ENCODE data around the gene MRPS22. TPM values are rescaled to one million over a fixed set of nuclear protein-coding genes. Genes with fewer than 3 reads are reported as not detected.

Gene MRPS22
- total and polyA plus RNA-seq, 2 experiments from 2014 or later: 63.4 to 89.2 TPM

GRCh38 chr3:139302801-139303113 is 41.1 kb upstream of the MRPS22 start:
- no peak for DNase-seq (ENCODE audit: low read depth in 1 of 2, low spot score in 1 of 2)
- Histone ChIP-seq H3K36me3 (no peaks in the 10 kb centered on the region), H3K4me1 (ENCODE audit: low read depth) (no peaks in the 10 kb centered on the region), H3K4me3 (no peak overlapping the region), H3K9me3 (ENCODE audit: low read depth) (no peaks in the 10 kb centered on the region), H3K27me3 (no peaks in the 10 kb centered on the region), H3K27ac (no peak overlapping the region)
- no peak for TF ChIP-seq CTCF (IDR thresholded peaks at IDR 0.05; ENCODE audit: low read depth, low read length)

GRCh38 chr3:139303216-139303615 is 40.6 kb upstream of the MRPS22 start:
- H3K9me3 ChIP-seq (ENCODE audit: low read depth): no peaks in the 10 kb centered on the region
- no peak for DNase-seq (ENCODE audit: low read depth in 1 of 2, low spot score in 1 of 2)
- no peaks in the 10 kb centered on the region for H3K27me3 ChIP-seq
- H3K36me3 ChIP-seq: no peaks in the 10 kb centered on the region
- no peak for TF ChIP-seq CTCF (IDR thresholded peaks at IDR 0.05; ENCODE audit: low read depth, low read length)
- H3K27ac ChIP-seq: no peak overlapping the region
- no peaks in the 10 kb centered on the region for H3K4me1 ChIP-seq (ENCODE audit: low read depth)
- H3K4me3 ChIP-seq: no peak overlapping the region

- no peak overlapping the region for H3K27ac ChIP-seq
- no peaks in the 10 kb centered on the region for H3K36me3 ChIP-seq
- H3K9me3 ChIP-seq (ENCODE audit: low read depth): no peaks in the 10 kb centered on the region
- DNase-seq (ENCODE audit: low read depth in 1 of 2, low spot score in 1 of 2): no peak
- no peak overlapping the region for H3K4me3 ChIP-seq
- H3K4me1 ChIP-seq (ENCODE audit: low read depth): no peaks in the 10 kb centered on the region
- TF ChIP-seq CTCF (IDR thresholded peaks at IDR 0.05; ENCODE audit: low read depth, low read length): no peak
- H3K27me3 ChIP-seq: no peaks in the 10 kb centered on the region
Observed at GRCh38 chr3:139304383-139304782, 39.4 kb upstream of the MRPS22 start.

GRCh38 chr3:139306078-139306477 is 37.7 kb upstream of the MRPS22 start:
- Histone ChIP-seq H3K27me3 (no peaks in the 10 kb centered on the region), H3K36me3 (no peaks in the 10 kb centered on the region), H3K4me1 (ENCODE audit: low read depth) (no peaks in the 10 kb centered on the region), H3K9me3 (ENCODE audit: low read depth) (no peaks in the 10 kb centered on the region), H3K27ac (no peak overlapping the region), H3K4me3 (no peak overlapping the region)
- no peak for TF ChIP-seq CTCF (IDR thresholded peaks at IDR 0.05; ENCODE audit: low read depth, low read length)
- DNase-seq (ENCODE audit: low read depth in 1 of 2, low spot score in 1 of 2): no peak

- H3K4me1 ChIP-seq (ENCODE audit: low read depth): no peaks in the 10 kb centered on the region
- no peak for DNase-seq (ENCODE audit: low read depth in 1 of 2, low spot score in 1 of 2)
- no peak for TF ChIP-seq CTCF (IDR thresholded peaks at IDR 0.05; ENCODE audit: low read depth, low read length)
- H3K27ac ChIP-seq: no peak overlapping the region
- H3K4me3 ChIP-seq: no peak overlapping the region
- H3K9me3 ChIP-seq (ENCODE audit: low read depth): no peaks in the 10 kb centered on the region
- no peaks in the 10 kb centered on the region for H3K36me3 ChIP-seq
- H3K27me3 ChIP-seq: no peaks in the 10 kb centered on the region
Observed at GRCh38 chr3:139307072-139307491, 36.7 kb upstream of the MRPS22 start.
